ENCODE data around the gene SMYD3.

SMYD3 gene

DNA sequence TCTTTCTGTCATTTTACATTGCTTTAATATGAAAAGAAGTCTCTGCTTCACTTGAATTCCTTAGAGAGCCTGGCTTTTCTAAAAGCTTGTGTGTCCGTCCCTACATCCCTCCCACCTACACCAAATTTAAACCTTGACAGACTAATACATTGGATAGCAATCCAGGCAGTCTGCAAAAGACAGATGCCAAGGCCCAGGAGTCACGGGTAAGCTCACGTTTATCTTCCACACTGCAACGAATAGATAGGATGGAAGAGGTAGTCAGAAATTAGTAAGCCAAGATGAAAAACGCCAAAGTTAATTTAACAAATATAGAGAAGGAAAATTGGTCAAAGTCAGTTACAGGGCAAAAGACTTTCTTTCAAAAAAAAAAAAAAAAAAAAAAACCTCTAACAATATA lies 338.1 kb downstream of the SMYD3 start:
- no peak for TF ChIP-seq EZH2 (optimal IDR thresholded peaks at IDR 0.05; ENCODE audit: low read depth, low read length)
- no peaks in the 10 kb centered on the region for H3K9me3 ChIP-seq (replicated peaks; ENCODE audit: insufficient read depth, low read length)
- H4K20me1 ChIP-seq (ENCODE audit: insufficient read depth, low read length): no peaks in the 10 kb centered on the region
- no peaks in the 10 kb centered on the region for H3F3A ChIP-seq (ENCODE audit: insufficient read depth, low read length)
- H3K4me3 ChIP-seq (ENCODE audit: low read length): no peak overlapping the region
- no peak overlapping the region for H2AFZ ChIP-seq (ENCODE audit: low read length)
- H3K4me1 ChIP-seq (ENCODE audit: low read length): no peaks in the 10 kb centered on the region
- no peak overlapping the region for H3K4me2 ChIP-seq (ENCODE audit: low read depth, low read length)
- no peak for DNase-seq
- no peaks in the 10 kb centered on the region for H3K9me2 ChIP-seq (replicated peaks; ENCODE audit: insufficient read depth, low read length)
- H3K79me2 ChIP-seq (ENCODE audit: low read length): no peaks in the 10 kb centered on the region
- H3K9ac ChIP-seq (ENCODE audit: low read length): no peak overlapping the region
- no peak overlapping the region for H3K27ac ChIP-seq (ENCODE audit: low read length)
- no peaks in the 10 kb centered on the region for H3K27me3 ChIP-seq (replicated peaks; ENCODE audit: insufficient read depth, low read length)
- no peaks in the 10 kb centered on the region for H3K36me3 ChIP-seq (replicated peaks; ENCODE audit: insufficient read depth, low read length)

DNA sequence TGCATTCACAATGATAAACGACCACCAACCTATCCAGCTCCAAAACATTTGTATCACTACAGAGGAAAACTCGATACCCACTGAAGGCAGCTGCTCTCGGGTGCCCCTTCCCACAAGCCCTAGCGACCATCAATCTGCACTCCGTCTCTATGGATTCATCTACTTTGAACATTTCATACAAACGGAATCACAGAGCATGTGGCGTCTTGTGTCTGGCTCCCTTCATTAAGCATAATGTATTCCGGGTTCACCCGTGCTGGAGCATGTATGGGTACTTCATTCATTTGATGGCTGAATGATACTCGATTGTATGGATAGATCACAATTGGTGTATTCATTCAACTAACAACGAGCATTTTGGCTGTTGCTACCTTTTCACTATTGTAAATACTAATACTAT lies 340.2 kb downstream of the SMYD3 start:
- no peaks in the 10 kb centered on the region for H3K4me1 ChIP-seq (ENCODE audit: low read length)

DNA sequence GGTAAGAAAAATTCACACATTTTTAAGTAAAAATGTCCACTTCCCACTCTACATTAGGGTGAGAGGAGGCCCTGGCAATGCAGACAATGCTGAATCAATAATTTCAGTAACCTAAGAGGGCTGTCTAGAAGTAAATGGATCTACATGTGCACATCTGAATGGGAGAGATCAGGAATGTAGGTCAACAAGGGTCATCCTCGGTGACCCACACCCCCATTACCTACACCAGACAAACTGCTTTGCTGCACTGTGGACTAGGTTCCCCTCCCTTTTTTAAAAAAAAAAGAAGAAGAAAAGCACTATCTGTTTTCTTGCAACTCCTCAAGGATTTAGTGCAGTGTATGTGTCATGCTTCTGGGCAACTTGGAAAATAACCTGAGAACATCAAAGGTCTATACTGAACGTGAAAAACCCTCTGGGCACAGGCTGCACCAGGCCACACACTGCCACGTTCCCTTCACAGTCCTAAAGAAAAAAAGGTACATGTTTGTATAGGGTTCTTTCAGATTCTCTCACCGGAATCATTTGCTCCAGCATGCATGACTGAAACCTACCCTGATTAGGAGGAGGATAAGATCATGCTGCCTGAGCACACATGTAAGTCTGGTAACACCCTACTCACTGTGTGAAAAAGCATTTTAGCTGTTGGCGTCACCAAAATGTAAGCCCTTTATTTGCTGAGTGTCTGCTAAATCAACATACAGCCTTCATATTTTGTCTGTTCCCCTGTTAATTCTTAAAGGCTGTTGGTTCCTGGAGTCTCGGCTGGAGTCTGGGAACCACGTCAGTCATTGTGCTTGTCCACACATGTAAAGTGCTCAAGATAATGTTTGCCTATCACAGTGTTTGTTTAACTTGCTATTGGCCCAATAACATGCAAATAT lies 341.0 kb downstream of the SMYD3 start:
- Histone ChIP-seq H3K4me2 (ENCODE audit: low read depth, low read length) (no peak overlapping the region), H4K20me1 (ENCODE audit: insufficient read depth, low read length) (no peaks in the 10 kb centered on the region), H3K4me1 (ENCODE audit: low read length) (no peaks in the 10 kb centered on the region), H3K79me2 (ENCODE audit: low read length) (no peaks in the 10 kb centered on the region), H3K27me3 (replicated peaks; ENCODE audit: insufficient read depth, low read length) (no peaks in the 10 kb centered on the region), H3K9me2 (replicated peaks; ENCODE audit: insufficient read depth, low read length) (no peaks in the 10 kb centered on the region), H2AFZ (ENCODE audit: low read length) (no peak overlapping the region), H3K36me3 (replicated peaks; ENCODE audit: insufficient read depth, low read length) (no peaks in the 10 kb centered on the region), H3K9me3 (replicated peaks; ENCODE audit: insufficient read depth, low read length) (no peaks in the 10 kb centered on the region), H3K4me3 (ENCODE audit: low read length) (no peak overlapping the region), H3F3A (ENCODE audit: insufficient read depth, low read length) (no peaks in the 10 kb centered on the region), H3K27ac (ENCODE audit: low read length) (no peak overlapping the region), H3K9ac (ENCODE audit: low read length) (no peak overlapping the region)
- no peak for DNase-seq
- TF ChIP-seq, protein P1, sequence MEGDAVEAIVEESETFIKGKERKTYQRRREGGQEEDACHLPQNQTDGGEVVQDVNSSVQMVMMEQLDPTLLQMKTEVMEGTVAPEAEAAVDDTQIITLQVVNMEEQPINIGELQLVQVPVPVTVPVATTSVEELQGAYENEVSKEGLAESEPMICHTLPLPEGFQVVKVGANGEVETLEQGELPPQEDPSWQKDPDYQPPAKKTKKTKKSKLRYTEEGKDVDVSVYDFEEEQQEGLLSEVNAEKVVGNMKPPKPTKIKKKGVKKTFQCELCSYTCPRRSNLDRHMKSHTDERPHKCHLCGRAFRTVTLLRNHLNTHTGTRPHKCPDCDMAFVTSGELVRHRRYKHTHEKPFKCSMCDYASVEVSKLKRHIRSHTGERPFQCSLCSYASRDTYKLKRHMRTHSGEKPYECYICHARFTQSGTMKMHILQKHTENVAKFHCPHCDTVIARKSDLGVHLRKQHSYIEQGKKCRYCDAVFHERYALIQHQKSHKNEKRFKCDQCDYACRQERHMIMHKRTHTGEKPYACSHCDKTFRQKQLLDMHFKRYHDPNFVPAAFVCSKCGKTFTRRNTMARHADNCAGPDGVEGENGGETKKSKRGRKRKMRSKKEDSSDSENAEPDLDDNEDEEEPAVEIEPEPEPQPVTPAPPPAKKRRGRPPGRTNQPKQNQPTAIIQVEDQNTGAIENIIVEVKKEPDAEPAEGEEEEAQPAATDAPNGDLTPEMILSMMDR (IDR thresholded peaks at IDR 0.05; ENCODE audit: low read length): no peak
- TF ChIP-seq EZH2phosphoT487 (IDR thresholded peaks at IDR 0.05; ENCODE audit: low read length) (no peak), EZH2 (optimal IDR thresholded peaks at IDR 0.05; ENCODE audit: low read depth, low read length) (no peak)

More for the DNA sequence above, 340.2 kb downstream of the SMYD3 start:
- Histone ChIP-seq H3K27ac (ENCODE audit: low read length) (no peak overlapping the region), H4K20me1 (ENCODE audit: insufficient read depth, low read length) (no peaks in the 10 kb centered on the region), H3K79me2 (ENCODE audit: low read length) (no peaks in the 10 kb centered on the region), H3K36me3 (replicated peaks; ENCODE audit: insufficient read depth, low read length) (no peaks in the 10 kb centered on the region), H3K9me3 (replicated peaks; ENCODE audit: insufficient read depth, low read length) (no peaks in the 10 kb centered on the region), H3K4me3 (ENCODE audit: low read length) (no peak overlapping the region), H3K27me3 (replicated peaks; ENCODE audit: insufficient read depth, low read length) (no peaks in the 10 kb centered on the region), H3K9ac (ENCODE audit: low read length) (no peak overlapping the region), H3K9me2 (replicated peaks; ENCODE audit: insufficient read depth, low read length) (no peaks in the 10 kb centered on the region), H3F3A (ENCODE audit: insufficient read depth, low read length) (no peaks in the 10 kb centered on the region), H2AFZ (ENCODE audit: low read length) (no peak overlapping the region), H3K4me2 (ENCODE audit: low read depth, low read length) (no peak overlapping the region)
- TF ChIP-seq EZH2 (optimal IDR thresholded peaks at IDR 0.05; ENCODE audit: low read depth, low read length): no peak
- TF ChIP-seq EZH2phosphoT487 (IDR thresholded peaks at IDR 0.05; ENCODE audit: low read length): no peak
- TF ChIP-seq, protein P1 (IDR thresholded peaks at IDR 0.05; ENCODE audit: low read length): no peak
- no peak for DNase-seq

GRCh38 chr1:246164764-246165163 lies 342.3 kb downstream of the SMYD3 start:
- no peaks in the 10 kb centered on the region for H3K9me3 ChIP-seq (replicated peaks; ENCODE audit: insufficient read depth, low read length)
- no peak overlapping the region for H2AFZ ChIP-seq (ENCODE audit: low read length)
- no peak overlapping the region for H3K4me3 ChIP-seq (ENCODE audit: low read length)
- H3K27ac ChIP-seq (ENCODE audit: low read length): no peak overlapping the region
- TF ChIP-seq EZH2 (optimal IDR thresholded peaks at IDR 0.05; ENCODE audit: low read depth, low read length) (no peak), EZH2phosphoT487 (IDR thresholded peaks at IDR 0.05; ENCODE audit: low read length) (no peak)
- TF ChIP-seq, protein P1 (IDR thresholded peaks at IDR 0.05; ENCODE audit: low read length): no peak
- H3F3A ChIP-seq (ENCODE audit: insufficient read depth, low read length): no peaks in the 10 kb centered on the region
- H3K27me3 ChIP-seq (replicated peaks; ENCODE audit: insufficient read depth, low read length): no peaks in the 10 kb centered on the region
- H3K4me1 ChIP-seq (ENCODE audit: low read length): no peaks in the 10 kb centered on the region
- DNase-seq: no peak
- H4K20me1 ChIP-seq (ENCODE audit: insufficient read depth, low read length): no peaks in the 10 kb centered on the region
- H3K9ac ChIP-seq (ENCODE audit: low read length): no peak overlapping the region
- H3K4me2 ChIP-seq (ENCODE audit: low read depth, low read length): no peak overlapping the region
- no peaks in the 10 kb centered on the region for H3K36me3 ChIP-seq (replicated peaks; ENCODE audit: insufficient read depth, low read length)
- H3K9me2 ChIP-seq (replicated peaks; ENCODE audit: insufficient read depth, low read length): no peaks in the 10 kb centered on the region
- no peaks in the 10 kb centered on the region for H3K79me2 ChIP-seq (ENCODE audit: low read length)
